Breast epithelium (tissue), 3 donors: ENCODE results near the gene CLCNKA.

Experiments used
- POLR2A ChIP-seq: fragments of 450-650 bp; IDR thresholded peaks from one replicate; pipeline ENCODE4 v1.6.1; 2016; ENCODE audit warnings: antibody characterized with exemption, mild to moderate bottlenecking, moderate library complexity
- TF ChIP-seq, protein P1 (sequence below), 3 donors: fragments of 450-650 bp; IDR thresholded peaks; one replicate each; pipeline ENCODE4 v1.5.1; 2016 to 2017; ENCODE audit warnings: antibody characterized with exemption in 3 of 3, mild to moderate bottlenecking in 3 of 3, moderate library complexity in 3 of 3

DNA sequence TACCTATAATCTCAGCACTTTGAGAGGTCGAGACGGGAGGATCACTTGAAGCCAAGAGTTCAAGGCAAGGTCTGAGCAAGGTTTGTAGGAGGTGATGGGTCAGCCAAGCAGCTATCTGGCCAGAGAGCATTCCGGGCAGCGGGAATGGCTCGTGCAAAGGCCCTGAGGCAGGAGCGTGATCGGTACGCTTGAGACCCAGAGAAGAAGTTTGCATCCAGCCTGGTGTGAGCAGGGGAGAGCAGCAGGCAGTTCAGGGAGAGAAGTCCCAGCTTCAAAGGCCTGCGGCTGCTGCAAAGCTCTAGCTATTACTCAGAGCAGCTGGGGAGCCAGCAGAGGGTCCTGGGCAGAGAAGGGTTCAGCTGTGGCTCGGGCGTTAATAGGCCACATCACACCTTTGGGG is 22.9 kb upstream of the CLCNKA start:
- TF ChIP-seq, protein P1, sequence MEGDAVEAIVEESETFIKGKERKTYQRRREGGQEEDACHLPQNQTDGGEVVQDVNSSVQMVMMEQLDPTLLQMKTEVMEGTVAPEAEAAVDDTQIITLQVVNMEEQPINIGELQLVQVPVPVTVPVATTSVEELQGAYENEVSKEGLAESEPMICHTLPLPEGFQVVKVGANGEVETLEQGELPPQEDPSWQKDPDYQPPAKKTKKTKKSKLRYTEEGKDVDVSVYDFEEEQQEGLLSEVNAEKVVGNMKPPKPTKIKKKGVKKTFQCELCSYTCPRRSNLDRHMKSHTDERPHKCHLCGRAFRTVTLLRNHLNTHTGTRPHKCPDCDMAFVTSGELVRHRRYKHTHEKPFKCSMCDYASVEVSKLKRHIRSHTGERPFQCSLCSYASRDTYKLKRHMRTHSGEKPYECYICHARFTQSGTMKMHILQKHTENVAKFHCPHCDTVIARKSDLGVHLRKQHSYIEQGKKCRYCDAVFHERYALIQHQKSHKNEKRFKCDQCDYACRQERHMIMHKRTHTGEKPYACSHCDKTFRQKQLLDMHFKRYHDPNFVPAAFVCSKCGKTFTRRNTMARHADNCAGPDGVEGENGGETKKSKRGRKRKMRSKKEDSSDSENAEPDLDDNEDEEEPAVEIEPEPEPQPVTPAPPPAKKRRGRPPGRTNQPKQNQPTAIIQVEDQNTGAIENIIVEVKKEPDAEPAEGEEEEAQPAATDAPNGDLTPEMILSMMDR (IDR thresholded peaks at IDR 0.05), result no peak
- TF ChIP-seq POLR2A, result no peak
